DMS153 (cell line): ENCODE measurements around the gene MAPK10.
"Not testable (repeated sequence)": the region's sequence is repeated elsewhere in the genome, so short reads cannot be mapped to it uniquely, and the experiment has no call there.

Source experiments
- DNase-seq: peaks from one replicate; lab custom pipeline; 2025; lab: John Stamatoyannopoulos, UW

Gene MAPK10

GRCh38 chr4:85966373-85966772, 393.5 kb downstream of the MAPK10 start:
- no peak for DNase-seq

- DNase-seq, result no peak
Observed at GRCh38 chr4:85965529-85965928, 394.3 kb downstream of the MAPK10 start.

- DNase-seq, result not testable (repeated sequence)
Observed at GRCh38 chr4:85965017-85965416, 394.8 kb downstream of the MAPK10 start.

GRCh38 chr4:85964298-85964697, 395.6 kb downstream of the MAPK10 start:
- no peak for DNase-seq

- DNase-seq, result no peak
Observed at GRCh38 chr4:85963231-85963630, 396.6 kb downstream of the MAPK10 start.

GRCh38 chr4:85961887-85962286, 398.0 kb downstream of the MAPK10 start:
- no peak for DNase-seq

GRCh38 chr4:85956293-85956945, 403.4 kb downstream of the MAPK10 start:
- no peak for DNase-seq

- no peak for DNase-seq
Observed at GRCh38 chr4:85955620-85956292, 404.1 kb downstream of the MAPK10 start.

GRCh38 chr4:85953651-85954018, 406.2 kb downstream of the MAPK10 start:
- DNase-seq, result no peak

- no peak for DNase-seq
Observed at GRCh38 chr4:85952972-85953650, 406.7 kb downstream of the MAPK10 start.

GRCh38 chr4:85952528-85952927, 407.3 kb downstream of the MAPK10 start:
- DNase-seq, result no peak

- no peak for DNase-seq
Observed at GRCh38 chr4:85951099-85951498, 408.8 kb downstream of the MAPK10 start.

- no peak for DNase-seq
Observed at GRCh38 chr4:85946821-85947220, 413.0 kb downstream of the MAPK10 start.

- DNase-seq, result no peak
Observed at GRCh38 chr4:85942107-85942506, 417.7 kb downstream of the MAPK10 start.

- DNase-seq, result no peak
Observed at GRCh38 chr4:85940151-85940550, 419.7 kb downstream of the MAPK10 start.
